HS-5 (cell line): ENCODE results near the gene PRKCE.

Experiments
- DNase-seq: peaks from one replicate; pipeline ENCODE4 v3.0.0-alpha.2; 2012; ENCODE audit warnings: low read depth

The PRKCE gene

DNA sequence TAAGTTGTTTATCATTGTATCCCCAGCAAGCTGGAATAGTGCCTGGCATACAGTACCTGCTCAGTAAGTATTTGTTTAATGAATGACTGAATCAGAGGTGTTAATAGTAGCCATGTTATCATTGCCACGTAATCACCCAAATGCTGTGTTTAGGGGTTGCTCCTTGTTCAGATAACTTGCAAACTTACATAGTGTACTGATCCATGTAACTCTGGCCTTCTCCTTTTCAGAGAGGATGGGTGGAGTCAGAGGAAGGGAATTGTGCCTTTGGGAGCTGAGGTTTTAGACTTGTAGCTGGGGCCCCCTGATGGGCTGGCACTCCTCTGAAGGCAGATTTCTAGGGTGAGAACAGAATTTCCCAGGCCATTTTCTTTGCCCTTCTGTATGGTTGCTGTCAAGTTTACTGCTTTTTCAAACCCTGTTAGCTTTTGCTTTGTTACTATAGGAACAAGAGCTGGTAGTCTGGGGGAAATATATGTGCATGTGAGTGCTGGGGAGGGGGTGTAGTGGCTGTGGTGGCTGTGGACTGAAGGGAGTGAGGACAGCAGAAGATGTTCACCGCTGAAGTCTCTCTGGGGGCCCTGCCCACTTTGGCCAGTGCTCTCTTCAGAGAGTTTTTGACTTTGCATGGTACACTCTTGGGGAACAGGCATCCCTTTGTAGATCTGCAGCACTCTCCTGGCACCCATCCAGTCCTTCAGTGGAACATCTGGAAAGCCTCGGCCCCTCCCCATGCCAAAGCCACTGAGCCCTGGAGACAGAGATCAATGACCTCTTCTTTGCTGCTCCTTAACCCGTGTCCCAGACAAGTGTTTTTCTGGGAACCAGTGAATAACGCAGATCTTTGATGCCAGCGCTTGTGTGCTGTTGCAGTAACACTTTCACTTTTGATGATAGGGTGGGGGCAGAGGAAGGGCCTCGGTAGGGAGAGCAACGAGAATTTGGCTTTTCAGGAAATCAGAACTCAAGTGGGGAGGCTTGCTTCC is 209.0 kb downstream of the PRKCE start:
- no peak for DNase-seq

DNA sequence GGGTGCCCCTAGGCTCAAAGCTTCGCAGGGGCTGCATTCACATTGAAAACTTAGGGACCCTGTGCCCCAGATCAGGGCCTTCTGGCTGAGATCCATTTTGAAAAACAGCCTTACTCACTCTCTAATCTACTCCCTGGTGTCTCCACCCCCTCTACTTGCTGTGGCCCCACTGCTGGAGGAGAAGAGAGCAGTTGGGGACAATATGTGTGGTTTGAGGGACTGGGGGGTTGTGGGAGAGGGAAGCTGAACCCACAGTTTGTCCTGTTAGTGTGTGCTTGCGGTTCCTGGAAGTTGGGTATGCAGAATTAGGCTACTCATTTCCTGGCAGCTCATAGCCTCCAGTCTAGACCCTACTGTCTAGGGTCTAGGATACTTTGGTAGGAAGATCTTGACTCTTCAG is 211.4 kb downstream of the PRKCE start:
- no peak for DNase-seq

DNA sequence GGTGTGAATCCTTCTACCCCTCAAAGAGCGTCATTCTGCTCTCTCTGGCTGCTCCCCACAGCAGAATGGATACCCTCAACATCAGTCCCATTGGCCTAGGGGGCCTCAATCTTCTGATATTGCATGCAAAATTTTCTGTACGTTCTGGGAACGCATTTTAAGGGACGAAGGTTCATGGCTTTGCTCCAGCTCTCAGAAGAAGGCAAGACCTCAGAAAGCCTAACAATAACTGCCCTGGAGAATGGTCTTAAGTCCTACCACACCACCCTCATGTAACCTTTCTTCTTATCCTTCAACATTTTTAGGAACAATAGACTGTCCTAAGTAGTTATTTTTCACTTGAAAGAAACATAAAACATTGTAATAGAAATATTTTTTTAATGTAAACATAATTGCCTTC is 212.6 kb downstream of the PRKCE start:
- no peak for DNase-seq

DNA sequence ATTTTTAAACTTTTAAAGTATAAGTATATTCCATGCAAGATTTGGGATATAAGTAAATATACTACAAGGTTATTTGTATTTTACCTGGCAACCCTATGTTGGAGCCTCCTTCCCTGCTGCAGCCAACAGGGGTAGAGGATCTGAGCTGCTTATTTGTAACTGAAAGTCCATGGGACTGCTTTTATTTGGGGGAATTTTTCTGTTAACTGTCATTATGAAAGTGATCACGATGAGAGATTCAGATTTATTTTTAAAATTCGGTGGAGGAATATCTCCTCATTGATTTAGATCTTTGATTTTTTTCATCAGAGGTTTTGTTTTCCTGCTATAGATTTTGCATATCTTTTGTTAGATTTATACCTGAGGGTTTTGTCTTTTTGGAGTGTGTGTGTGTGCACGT is 215.9 kb downstream of the PRKCE start:
- DNase-seq, result no peak

DNA sequence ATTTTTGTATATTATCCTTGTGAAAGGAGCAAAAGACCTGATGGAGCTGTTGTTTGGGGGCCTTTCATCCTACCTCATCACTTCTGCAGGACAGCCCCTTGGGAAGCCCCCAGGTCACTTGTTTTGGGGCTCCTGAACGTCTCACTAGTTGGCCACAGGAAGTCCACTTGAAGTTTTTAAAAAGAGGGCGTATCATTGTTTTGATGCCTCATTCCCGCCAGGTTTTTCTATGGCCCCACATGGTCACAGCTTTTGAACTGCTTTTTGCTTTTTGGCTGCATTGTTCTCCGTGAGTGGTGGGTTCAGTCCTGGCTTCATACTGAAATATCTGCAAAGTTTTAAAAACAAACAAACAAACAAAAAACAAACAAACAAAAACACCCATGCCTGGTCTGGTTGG is 216.3 kb downstream of the PRKCE start:
- no peak for DNase-seq

DNA sequence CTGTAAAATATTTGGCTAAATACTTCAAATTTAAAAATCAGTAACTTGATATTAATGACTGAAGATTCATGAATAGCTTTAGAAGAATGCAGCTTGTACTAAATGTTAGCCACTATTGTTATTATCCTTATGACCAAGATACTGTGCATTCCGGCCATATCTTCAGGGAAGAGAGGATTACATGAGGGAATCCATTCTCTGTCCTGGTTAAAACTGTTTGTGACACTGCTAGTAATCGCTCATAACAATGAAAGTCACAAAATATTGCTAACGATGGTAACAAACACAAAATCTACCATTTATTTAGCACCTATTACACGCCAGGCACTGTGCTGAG is 217.7 kb downstream of the PRKCE start:
- no peak for DNase-seq

DNA sequence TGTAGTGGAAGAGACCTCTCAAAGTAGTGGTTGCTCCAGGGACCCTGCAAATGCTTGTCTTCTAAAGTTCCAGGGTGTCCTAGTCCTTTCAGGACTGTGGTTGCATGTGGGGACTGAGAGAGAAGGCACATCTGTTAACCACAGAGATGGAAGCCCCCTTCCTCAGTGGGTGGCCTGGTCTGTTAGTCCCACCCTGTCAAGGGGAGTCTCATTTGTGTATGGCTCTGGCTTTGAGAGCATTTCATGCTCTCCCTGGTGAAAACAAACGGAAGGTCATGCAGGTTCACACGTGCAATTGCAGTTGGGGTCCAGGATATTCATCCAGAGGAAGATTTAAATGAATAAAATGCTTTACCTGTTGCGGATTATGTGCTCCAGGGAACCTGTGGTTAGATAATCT is 219.6 kb downstream of the PRKCE start:
- DNase-seq, result no peak

DNA sequence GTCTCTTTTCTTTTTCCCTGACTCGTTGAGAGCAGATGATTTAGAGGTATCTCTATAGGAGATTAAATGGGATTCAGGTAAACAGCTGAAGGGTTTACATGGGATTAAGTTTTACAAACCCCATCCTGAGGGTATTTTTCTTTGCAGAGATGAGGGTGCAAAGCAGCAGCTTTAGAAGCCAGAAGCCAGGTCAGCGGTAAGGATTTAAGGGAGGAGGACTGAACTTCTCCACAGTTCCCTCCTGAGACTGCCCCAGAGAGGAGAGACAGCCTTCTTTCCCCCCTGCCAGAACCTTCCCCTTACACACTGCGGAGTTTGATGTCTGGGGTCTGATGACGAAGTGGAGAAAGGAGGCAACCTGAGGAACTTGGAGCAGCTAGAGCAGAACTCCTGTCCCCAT is 220.1 kb downstream of the PRKCE start:
- DNase-seq, result no peak

DNA sequence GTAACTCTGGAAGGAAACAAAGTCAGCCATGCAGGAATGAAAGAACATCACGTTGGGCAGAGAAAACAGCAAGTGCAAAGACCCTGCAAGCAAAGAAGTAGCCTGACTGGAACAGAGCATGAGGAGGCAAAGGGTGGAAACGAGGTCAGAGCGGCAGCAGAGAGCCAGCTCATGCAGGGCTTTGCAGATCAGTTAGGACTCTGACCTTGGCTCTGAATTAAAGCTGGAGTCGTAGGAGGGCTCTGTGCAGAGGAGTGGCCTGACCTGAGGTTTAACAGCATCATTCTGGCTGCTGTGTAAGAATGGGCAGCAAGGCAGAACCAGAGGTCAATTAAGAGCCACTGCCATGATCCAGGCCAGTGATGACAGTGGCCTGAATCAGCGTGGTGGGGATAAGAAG is 220.7 kb downstream of the PRKCE start:
- no peak for DNase-seq

DNA sequence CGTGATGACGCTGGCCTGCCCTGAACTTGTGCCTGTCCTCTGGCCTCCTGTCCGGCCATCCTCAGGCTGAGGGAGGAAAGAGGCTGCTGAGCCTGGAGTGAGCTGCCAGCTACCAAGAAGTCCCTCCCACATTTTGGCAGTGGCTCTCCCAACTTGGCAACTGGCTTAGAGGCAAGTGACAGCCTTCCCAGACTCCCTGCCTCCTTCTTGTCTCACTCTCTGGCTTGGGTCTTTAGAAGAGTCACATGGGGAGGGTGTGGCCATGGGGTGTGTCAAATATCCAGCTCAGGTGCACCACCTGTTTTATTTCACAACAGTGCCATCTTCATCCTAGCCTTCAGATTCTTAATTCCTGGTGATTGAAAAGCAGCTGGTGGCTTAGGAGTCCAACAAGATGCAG is 222.9 kb downstream of the PRKCE start:
- DNase-seq, result no peak

DNA sequence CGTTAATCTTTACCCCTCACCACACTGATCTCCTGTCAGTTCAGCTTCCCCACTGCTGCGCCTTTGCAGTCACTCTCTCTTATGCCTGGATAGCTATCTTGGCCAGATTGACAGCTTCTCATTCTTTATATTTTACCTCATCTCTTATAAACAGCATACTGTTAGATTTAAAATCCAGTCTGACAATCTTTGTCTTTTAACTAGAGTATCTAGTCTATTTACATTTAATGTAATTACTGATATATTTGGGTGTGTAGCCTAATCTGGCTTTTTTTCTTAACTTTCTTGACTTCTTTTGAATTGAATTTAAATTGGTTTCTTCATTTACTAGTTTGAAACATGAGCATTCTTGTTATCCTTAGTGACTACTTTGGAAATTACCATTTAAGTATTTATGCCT is 225.1 kb downstream of the PRKCE start:
- DNase-seq, result no peak

DNA sequence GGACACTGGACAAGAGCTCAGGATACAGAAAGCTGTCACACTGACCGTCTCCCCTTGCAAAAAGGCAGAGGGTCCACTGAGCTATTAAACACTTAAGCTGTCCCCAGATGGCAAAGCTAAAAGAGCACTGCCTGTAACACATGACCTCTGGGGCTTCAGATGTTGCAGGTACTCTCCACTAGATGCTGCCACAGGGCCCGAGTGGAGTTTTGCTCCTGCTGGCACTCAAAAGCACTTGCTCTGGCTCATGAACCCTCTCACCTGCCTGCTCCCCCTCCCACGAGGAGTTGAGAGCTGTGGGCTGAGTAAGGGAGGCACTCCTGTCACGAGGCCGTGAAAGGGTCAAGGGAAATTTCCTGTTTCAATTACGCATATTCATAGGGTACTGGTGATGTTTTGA is 227.9 kb downstream of the PRKCE start:
- no peak for DNase-seq

DNA sequence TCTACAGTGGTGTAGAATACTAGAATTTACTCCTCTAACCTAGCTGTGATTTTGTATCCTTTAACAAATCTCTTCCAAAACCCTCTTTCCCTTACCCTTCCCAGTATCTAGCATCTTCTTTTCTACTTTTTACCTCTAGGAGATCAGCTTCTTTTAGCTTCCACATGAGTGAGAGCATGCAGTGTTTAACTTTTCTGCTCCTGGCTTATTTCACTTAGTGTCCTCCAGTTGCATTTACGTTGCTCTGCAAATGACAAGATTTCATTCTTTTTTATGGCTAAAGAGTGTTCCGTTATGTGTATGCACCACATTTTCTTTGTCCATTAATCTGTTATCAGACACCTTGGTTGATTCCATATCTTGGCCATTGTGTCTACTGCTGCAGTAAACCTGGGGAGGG is 228.5 kb downstream of the PRKCE start:
- no peak for DNase-seq

DNA sequence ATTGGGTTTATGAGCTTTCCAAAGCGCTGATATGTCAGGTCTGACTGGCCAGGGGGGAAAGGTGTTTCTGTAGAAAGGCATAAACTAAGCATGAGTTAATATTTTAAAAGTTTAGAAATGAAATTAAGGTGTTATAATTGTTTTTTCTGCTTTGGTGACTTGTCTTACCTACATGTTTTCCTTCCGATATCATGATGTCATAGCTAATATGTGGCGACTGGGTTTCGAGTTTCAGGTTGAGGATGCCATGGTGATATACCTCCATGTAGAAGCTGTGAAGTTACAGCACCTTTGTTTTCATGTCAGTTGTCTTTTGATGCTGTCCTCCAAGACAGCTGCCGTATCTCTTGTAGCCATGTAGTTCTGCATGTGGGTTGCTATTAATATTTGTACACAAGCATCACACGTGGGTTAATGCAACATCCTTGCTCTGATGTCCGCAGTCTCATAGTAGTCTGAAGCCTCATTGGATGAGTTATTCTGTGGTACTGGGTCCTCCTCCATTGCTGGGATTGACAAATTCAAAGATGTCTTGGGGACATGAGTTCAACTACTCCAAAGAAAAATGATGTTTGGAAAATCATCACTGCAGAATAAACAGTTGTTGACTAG is 230.6 kb downstream of the PRKCE start:
- DNase-seq, result no peak

DNA sequence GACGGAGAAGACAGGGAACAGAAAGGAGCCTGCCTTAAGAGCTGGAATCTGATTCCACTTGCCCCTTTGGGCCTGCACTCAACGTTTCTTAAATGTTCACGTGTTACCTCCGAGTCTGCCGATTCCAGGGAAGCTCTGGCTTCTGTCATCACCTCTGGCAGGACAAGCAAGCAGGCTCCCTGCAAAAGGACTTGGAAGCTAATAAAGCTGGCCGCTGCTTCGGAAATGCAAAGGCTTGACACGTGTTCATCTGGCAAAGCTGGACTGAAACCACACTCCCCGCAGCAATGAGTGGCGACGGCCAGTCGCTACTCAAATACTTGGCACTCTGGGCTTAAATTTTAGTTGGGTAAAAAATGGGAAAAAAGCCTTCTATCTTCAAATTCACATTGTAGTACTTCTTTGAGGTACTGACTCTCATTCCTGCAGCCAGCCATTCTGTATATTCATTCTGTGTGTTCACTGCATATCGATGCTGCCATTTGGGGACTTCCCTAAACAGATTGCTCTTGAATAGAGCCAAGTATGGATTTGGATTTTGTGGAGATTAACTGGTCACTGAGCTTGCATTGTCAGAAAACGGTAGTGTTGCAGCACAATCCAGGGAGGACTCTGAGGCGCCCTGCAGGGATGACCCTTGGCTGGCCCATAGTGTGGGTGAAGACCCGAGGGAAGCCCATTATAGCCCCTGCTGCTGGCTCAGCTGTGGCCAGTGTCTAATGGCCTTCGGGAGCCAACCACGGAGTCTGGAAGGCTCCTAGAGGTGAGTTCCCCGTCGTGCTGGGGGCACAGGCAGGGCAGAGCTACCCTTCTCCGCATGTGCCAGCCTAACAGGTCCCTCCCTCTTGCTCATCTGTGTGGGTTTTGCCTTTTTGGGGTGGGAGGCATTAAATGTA is 231.5 kb downstream of the PRKCE start:
- DNase-seq, result no peak

DNA sequence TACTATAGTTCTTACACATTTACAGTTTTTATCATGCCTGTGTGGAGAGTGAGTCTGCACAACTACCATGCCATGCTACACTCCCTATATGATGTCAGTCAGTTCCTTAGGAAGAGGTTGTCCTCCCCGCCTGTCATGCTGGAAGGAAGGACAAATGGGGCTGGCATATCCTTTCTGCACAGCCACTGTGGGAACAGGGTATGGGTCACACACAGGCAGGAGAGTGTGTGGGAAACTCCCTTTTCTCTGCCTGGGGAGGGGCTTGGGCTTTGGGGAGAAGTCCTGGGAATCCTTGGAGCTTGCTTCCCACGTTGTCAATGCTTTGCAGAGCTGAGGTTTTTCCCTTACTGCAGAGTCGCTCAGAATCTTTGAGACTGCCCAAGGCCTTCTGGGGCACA is 232.1 kb downstream of the PRKCE start:
- DNase-seq, result no peak

DNA sequence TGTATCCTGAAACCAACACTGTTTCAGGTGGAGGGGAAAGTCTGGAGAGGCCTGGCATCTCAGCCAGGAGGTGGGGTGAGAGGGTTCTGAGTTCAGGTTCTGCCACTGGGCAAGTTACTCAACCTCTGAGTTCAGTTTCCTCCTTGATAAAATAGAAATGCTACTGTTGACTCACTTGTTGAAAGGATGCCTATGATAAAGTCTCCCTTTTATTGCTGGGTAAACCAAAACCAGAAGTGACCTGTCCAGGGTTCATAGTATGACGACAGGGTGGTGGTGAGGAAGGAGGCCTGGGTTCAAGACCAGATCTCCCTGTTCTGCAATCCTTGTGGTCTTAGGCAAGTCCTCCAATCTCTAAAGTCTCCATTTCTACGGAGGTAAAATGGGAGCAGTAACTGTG is 232.7 kb downstream of the PRKCE start:
- DNase-seq, result no peak

DNA sequence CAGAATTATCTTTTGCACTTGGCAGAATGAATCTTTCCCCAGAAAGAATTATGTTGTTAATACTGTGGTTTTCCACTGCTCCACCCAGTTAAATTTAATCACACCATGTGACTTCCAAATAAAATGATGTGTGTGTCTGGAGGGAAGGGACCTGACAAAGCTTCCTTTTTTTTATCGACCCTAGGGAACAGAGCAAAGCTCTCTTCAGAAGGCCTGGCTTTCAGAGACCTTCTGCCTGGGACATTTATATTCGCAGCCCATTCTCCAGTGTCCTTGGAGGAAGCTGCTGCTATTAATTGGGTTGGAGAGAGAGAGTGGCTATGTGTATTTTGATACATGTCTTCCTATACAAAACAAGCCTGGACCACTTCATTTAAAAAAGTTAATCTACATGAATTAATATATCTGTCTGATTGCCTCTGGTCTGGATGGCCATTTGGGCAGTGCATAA is 233.7 kb downstream of the PRKCE start:
- DNase-seq, result no peak

DNA sequence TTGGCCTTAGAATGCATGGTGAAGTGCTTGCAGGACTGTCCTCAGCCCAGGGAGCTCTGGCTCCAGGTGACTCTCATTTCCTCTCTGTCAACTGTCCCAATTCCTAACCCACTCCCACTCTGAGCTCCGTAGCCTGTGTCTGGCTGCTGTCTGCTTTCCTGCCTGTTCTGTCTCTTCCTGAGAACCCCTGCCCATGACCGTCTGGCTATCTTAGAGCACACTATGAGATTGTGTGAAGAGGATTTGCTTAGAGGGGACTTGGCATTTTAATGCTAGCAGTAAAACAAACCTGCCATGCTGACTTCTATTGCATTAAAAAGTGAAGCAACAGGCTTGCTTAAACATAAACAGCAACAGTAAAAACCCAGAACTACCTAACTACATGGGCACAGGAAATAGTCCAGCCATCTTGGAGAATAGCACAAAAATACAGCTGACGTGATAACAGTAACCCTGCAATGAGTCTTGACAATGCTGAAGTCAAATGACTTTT is 234.7 kb downstream of the PRKCE start:
- no peak for DNase-seq

DNA sequence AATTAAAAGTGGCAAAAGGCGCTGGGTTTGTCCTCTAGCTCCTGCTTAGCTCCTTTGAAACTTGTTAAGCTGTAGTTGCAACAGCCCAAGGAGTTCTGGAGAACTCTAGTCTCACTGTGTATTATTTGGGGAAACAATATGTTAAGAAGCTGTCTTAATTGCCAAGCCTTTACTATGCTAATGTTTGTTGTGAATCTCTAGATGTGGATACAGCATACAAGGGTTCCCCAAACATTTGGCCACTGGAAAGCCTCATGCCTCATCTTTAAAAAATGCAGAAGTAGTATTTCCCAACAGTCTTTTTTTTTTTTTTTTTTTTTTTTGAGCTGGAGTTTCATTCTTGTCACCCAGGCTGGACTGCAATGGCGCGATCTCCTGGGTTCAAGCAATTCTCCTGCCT is 236.7 kb downstream of the PRKCE start:
- no peak for DNase-seq

DNA sequence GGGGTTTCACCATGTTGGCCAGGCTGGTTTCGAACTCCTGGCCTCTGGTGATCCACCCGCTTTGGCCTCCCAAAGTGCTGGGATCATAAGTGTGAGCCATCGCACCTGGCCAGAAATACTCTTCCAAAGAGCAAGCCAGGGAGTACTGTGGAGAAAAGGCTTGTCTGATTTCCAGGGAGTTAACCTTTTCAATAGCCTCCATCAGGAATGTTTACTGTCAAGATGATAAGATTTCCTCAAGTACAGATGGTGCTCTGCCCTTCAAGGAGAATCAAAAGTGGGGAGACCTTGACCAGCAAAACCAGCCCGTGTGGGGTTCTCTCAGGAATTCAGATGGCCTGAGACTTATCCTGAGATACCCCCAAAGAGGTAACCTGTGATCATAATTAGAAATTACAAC is 237.2 kb downstream of the PRKCE start:
- DNase-seq, result no peak

DNA sequence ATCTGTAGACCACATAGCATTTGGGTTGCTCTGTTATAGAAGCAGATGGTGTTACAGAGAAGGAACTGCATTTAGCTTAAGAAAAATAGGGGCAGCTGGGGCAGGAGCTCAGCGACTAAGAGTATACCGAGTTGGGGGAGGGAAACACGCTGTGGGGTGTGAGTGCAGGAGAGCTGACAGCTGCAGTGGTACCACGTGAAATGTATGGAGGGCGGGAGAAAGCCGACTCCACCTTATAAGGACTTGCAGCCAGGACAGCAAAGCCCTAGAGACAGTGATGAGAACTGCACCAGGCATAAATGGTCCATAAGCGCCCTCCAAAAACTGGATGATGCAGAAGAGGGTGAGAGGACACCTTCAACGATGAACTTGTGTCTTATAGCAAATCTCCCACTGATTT is 237.6 kb downstream of the PRKCE start:
- DNase-seq, result no peak
